SU-DHL-6 (cell line): Measurements from ENCODE around the gene KLF15.

Experiments used
- H2AFZ ChIP-seq: fragments of 200-600 bp; sonication (generic); 2 replicates; pipeline ENCODE4 v1.6.1; 2014; ENCODE audit warnings: low read depth, mild to moderate bottlenecking, moderate library complexity, mixed read lengths, antibody characterized with exemption, low read length; ENCODE audit not compliant: severe bottlenecking
- H3F3A ChIP-seq: fragments of 200-600 bp; shearing (Covaris generic); 2 replicates; pipeline ENCODE4 v1.6.0; 2016; ENCODE audit warnings: antibody characterized with exemption, mild to moderate bottlenecking; ENCODE audit not compliant: insufficient read depth
- H3K27ac ChIP-seq: fragments of 200-600 bp; sonication (generic); 2 replicates; pipeline ENCODE4 v1.5.1; 2016; ENCODE audit warnings: low read depth, mild to moderate bottlenecking, low read length, moderate library complexity, mixed read lengths
- H3K27me3 ChIP-seq: fragments of 200-600 bp; sonication (generic), shearing (Covaris generic); 2 replicates; pipeline ENCODE4 v1.6.0; 2014; ENCODE audit warnings: mild to moderate bottlenecking, low read length
- H3K36me3 ChIP-seq: fragments of 200-600 bp; sonication (generic); 2 replicates; pipeline ENCODE4 v1.6.1; 2014; ENCODE audit warnings: mild to moderate bottlenecking, low read length, mixed read lengths
- H3K4me2 ChIP-seq: fragments of 300-600, 200-600 bp; shearing (Covaris generic), sonication (generic); 2 replicates; pipeline ENCODE4 v1.6.0; 2014; ENCODE audit warnings: low read length, low read depth, mild to moderate bottlenecking; ENCODE audit not compliant: poor library complexity, severe bottlenecking
- H3K4me3 ChIP-seq: fragments of 200-600 bp; sonication (generic); 2 replicates; pipeline ENCODE4 v1.5.1; 2014; ENCODE audit warnings: antibody characterized with exemption, low read length, mild to moderate bottlenecking, mixed read lengths; ENCODE audit not compliant: insufficient read depth, poor library complexity, severe bottlenecking
- H3K79me2 ChIP-seq: fragments of 200-600 bp; sonication (generic); 2 replicates; pipeline ENCODE4 v1.6.1; 2014; ENCODE audit warnings: mild to moderate bottlenecking, low read length, moderate library complexity; ENCODE audit not compliant: insufficient read depth
- H3K9ac ChIP-seq: fragments of 200-600 bp; sonication (generic); 2 replicates; pipeline ENCODE4 v1.7.0; 2014; ENCODE audit warnings: mild to moderate bottlenecking, low read length
- H3K9me2 ChIP-seq: fragments of 200-600 bp; sonication (generic); replicated peaks from 2 replicates; pipeline ENCODE4 v1.6.1; 2014; ENCODE audit warnings: low read length; ENCODE audit not compliant: insufficient read depth
- H3K9me3 ChIP-seq: fragments of 200-600 bp; sonication (generic); 2 replicates; pipeline ENCODE4 v1.6.1; 2014; ENCODE audit warnings: low read length, mixed read lengths; ENCODE audit not compliant: insufficient read depth
- H4K20me1 ChIP-seq: fragments of 200-600 bp; sonication (generic); 2 replicates; pipeline ENCODE4 v1.6.1; 2014; ENCODE audit warnings: low read depth, mild to moderate bottlenecking, antibody characterized with exemption, low read length, moderate library complexity, mixed read lengths
- EZH2phosphoT487 ChIP-seq: fragments of 200-600 bp; sonication (generic), shearing (Covaris generic); conservative IDR thresholded peaks from 2 replicates; pipeline ENCODE4 v1.6.1; 2018; ENCODE audit warnings: mild to moderate bottlenecking, antibody characterized with exemption, low read length, moderate library complexity, mixed read lengths
- TF ChIP-seq, protein P1 (sequence below): fragments of 200-600 bp; sonication (generic); IDR thresholded peaks from one replicate; pipeline ENCODE4 v1.5.1; 2017; ENCODE audit warnings: antibody characterized with exemption, mild to moderate bottlenecking, low read length, moderate library complexity; ENCODE audit not compliant: insufficient read depth, poor library complexity, severe bottlenecking

The KLF15 gene

GRCh38 chr3:126310816-126311215, 46.4 kb downstream of the KLF15 start:
- no peak for TF ChIP-seq EZH2phosphoT487
- TF ChIP-seq, protein P1, sequence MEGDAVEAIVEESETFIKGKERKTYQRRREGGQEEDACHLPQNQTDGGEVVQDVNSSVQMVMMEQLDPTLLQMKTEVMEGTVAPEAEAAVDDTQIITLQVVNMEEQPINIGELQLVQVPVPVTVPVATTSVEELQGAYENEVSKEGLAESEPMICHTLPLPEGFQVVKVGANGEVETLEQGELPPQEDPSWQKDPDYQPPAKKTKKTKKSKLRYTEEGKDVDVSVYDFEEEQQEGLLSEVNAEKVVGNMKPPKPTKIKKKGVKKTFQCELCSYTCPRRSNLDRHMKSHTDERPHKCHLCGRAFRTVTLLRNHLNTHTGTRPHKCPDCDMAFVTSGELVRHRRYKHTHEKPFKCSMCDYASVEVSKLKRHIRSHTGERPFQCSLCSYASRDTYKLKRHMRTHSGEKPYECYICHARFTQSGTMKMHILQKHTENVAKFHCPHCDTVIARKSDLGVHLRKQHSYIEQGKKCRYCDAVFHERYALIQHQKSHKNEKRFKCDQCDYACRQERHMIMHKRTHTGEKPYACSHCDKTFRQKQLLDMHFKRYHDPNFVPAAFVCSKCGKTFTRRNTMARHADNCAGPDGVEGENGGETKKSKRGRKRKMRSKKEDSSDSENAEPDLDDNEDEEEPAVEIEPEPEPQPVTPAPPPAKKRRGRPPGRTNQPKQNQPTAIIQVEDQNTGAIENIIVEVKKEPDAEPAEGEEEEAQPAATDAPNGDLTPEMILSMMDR: no peak
- no peak overlapping the region for H3K4me2 ChIP-seq
- no peaks in the 10 kb centered on the region for H3K9me3 ChIP-seq
- H2AFZ ChIP-seq: no peak overlapping the region
- H3K36me3 ChIP-seq: no peaks in the 10 kb centered on the region
- H3K9me2 ChIP-seq: no peaks in the 10 kb centered on the region
- no peaks in the 10 kb centered on the region for H4K20me1 ChIP-seq
- H3K27ac ChIP-seq: no peak overlapping the region
- no peaks in the 10 kb centered on the region for H3K27me3 ChIP-seq
- no peaks in the 10 kb centered on the region for H3F3A ChIP-seq
- no peak overlapping the region for H3K4me3 ChIP-seq
- H3K79me2 ChIP-seq: no peaks in the 10 kb centered on the region
- no peak overlapping the region for H3K9ac ChIP-seq

DNA sequence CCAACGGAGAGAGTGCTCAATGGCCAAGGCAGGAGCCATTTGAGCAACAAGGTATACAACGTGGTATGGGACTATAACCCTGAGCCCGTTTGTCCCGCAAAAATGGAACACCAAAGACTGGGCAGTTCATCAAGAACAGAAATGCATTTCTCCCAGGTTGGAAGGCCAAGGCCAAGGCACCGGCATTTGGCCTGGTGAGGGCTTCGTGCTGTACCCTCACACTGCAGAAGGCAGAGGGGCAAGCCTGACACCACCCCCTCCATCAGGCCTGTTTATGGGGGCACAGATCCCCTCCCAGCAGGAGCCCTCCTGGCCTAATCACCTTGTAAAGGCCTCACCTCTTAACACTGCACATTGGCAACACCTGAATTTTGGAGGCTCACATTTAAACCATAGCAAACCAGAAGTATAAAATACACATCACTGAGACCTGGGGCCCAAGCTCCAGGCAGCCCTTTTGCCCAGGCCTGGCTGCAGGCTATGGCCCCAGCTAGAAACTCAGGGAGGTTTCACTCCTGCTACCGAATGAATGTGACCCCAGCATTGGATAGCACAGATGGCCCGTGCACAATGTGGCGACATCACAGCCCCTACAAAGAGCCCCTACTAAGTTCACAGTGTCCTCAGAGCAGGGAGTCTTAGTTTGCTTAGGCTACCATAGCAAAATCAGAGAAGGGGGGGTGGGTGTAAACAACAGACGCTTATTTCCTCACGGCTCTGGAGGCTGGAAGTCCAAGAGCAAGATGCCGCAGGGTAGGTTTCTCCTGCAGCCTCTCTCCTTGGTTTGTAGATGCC, 47.1 kb downstream of the KLF15 start:
- H3K4me2 ChIP-seq: no peak overlapping the region
- no peak overlapping the region for H2AFZ ChIP-seq
- H4K20me1 ChIP-seq: no peaks in the 10 kb centered on the region
- H3F3A ChIP-seq: no peaks in the 10 kb centered on the region
- no peaks in the 10 kb centered on the region for H3K79me2 ChIP-seq
- H3K36me3 ChIP-seq: no peaks in the 10 kb centered on the region
- H3K9me3 ChIP-seq: no peaks in the 10 kb centered on the region
- no peak overlapping the region for H3K27ac ChIP-seq
- no peaks in the 10 kb centered on the region for H3K27me3 ChIP-seq
- TF ChIP-seq EZH2phosphoT487: no peak
- TF ChIP-seq, protein P1: no peak
- H3K9me2 ChIP-seq: no peaks in the 10 kb centered on the region
- no peak overlapping the region for H3K4me3 ChIP-seq
- H3K9ac ChIP-seq: no peak overlapping the region

GRCh38 chr3:126309165-126309564, 48.0 kb downstream of the KLF15 start:
- Histone ChIP-seq H4K20me1 (no peaks in the 10 kb centered on the region), H3K9me3 (no peaks in the 10 kb centered on the region), H3K27me3 (no peaks in the 10 kb centered on the region), H3K4me2 (no peak overlapping the region), H3K9me2 (no peaks in the 10 kb centered on the region), H3K79me2 (no peaks in the 10 kb centered on the region), H3K9ac (no peak overlapping the region), H3K4me3 (no peak overlapping the region), H3K27ac (no peak overlapping the region), H2AFZ (no peak overlapping the region), H3K36me3 (no peaks in the 10 kb centered on the region), H3F3A (no peaks in the 10 kb centered on the region)
- TF ChIP-seq EZH2phosphoT487: no peak
- TF ChIP-seq, protein P1: no peak
